Esophagus muscularis mucosa (tissue), 4 donors: Measurements from ENCODE around the gene ASTN2. TPM values are rescaled to one million over a fixed set of nuclear protein-coding genes. Genes with fewer than 3 reads are reported as not detected.

Source experiments
- DNase-seq: peaks from one replicate; pipeline ENCODE4 v3.0.0-alpha.2; 2017; ENCODE audit errors: extremely low spot score
- H3K27ac ChIP-seq, 4 donors: fragments of 200-600 bp; sonication (generic); replicated peaks in 1 of 4; 1 replicate in 3 of 4; 2 replicates in 1 of 4; pipeline ENCODE4 v1.5.1; 2016 to 2019; ENCODE audit warnings: mild to moderate bottlenecking in 1 of 4
- H3K27me3 ChIP-seq, 4 donors: fragments of 200-600 bp; sonication (generic); one replicate each; pipeline versions ENCODE4 v1.5.1 to v1.6.0; 2016 to 2019
- H3K36me3 ChIP-seq, 4 donors: fragments of 200-600 bp; sonication (generic); one replicate each; pipeline ENCODE4 v1.5.1; 2016 to 2019
- H3K4me1 ChIP-seq, 4 donors: fragments of 200-600 bp; sonication (generic); one replicate each; pipeline ENCODE4 v1.5.1; 2016 to 2019
- H3K4me3 ChIP-seq, 4 donors: fragments of 200-600 bp; sonication (generic); 1 replicate in 2 of 4; 2 replicates in 2 of 4; pipeline ENCODE4 v1.5.1; 2016 to 2019; ENCODE audit warnings: mild to moderate bottlenecking in 4 of 4, moderate library complexity in 1 of 4
- H3K9me3 ChIP-seq, 4 donors: fragments of 200-600 bp; sonication (generic); 1 replicate in 3 of 4; 2 replicates in 1 of 4; pipeline ENCODE4 v1.5.1; 2016 to 2019
- EP300 ChIP-seq: sonication (generic); formaldehyde crosslinking; IDR thresholded peaks from one replicate; pipeline ENCODE4 v1.6.1; 2017; ENCODE audit warnings: antibody characterized with exemption
- POLR2A ChIP-seq: fragments of 450-650 bp; IDR thresholded peaks from one replicate; pipeline ENCODE4 v1.6.1; 2017; ENCODE audit warnings: antibody characterized with exemption, moderate library complexity, mild to moderate bottlenecking, low read depth
- POLR2AphosphoS5 ChIP-seq, 2 donors: sonication (generic); formaldehyde crosslinking; IDR thresholded peaks; one replicate each; pipeline ENCODE4 v1.6.1; 2017; ENCODE audit warnings: antibody characterized with exemption in 2 of 2
- WGBS: methylation state at CpG from one replicate; pipeline ENCODE4 v1.1.5; 2018; 5-methylcytosine and 5-hydroxymethylcytosine counted together
- intact Hi-C: fragments of 100-400 bp; cut with DNase I; formaldehyde crosslinking; loops from one replicate; pipeline ENCODE4 v1.15.1; 2023
- total RNA-seq, 4 donors: library from RNA; depleted of rRNA; stranded (reverse); fragments of >200 nt; gene quantifications; one replicate each; pipeline versions ENCODE4 v1.1.0 to v1.2.1, GENCODE V29; 2016
- TF ChIP-seq, protein P1 (sequence below), 3 experiments: fragments of 200-600 bp in 2 of 3; fragments of 450-650 bp in 1 of 3; sonication (generic) in 2 of 3; IDR thresholded peaks; one replicate each; pipeline ENCODE4 v1.5.1; 2017 to 2019; ENCODE audit warnings: antibody characterized with exemption in 3 of 3, mild to moderate bottlenecking in 2 of 3, moderate library complexity in 1 of 3

The ASTN2 gene
- total RNA-seq, 4 donors from 2014 or later: 4.2 to 6.9 (median 5.5) TPM

DNA sequence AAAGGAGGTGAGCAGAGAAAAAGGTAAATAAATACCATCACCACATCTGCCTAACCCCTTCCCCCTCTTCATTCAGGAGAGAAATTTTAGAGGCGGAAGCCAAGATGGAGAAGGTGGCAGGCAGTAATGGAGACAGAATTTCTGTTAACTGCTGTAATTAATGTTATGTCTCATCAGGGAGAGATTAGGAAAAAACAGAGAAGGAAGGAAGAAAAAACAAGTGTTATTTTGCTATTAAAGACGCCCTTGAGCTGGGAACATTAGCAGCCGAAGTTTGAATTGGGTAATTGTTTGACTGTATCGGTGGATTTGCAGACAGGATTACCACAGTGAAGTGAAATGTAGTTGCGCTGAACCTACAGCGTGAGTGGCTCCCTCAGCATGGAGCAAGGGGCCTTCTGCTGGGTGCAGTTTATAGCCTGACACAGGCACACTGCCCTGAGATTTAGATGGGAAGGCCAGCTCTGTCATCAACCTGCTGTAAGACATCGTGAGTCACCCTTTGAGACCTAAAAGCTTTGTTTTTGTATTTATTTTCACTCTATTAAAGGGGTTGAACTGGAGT is 136.3 kb downstream of the ASTN2 start:
- H3K27me3 ChIP-seq: no peaks in the 10 kb centered on the region
- H3K4me3 ChIP-seq: no peak overlapping the region
- no peak for DNase-seq
- no peaks in the 10 kb centered on the region for H3K9me3 ChIP-seq
- no peak overlapping the region for H3K27ac ChIP-seq
- WGBS: 56% methylated on average over 7 of the region's 7 CpGs
- H3K36me3 ChIP-seq: no peaks in the 10 kb centered on the region
- TF ChIP-seq EP300 (no peak), POLR2A (no peak), POLR2AphosphoS5 (IDR thresholded peaks at IDR 0.05) (no peak)
- TF ChIP-seq, protein P1, sequence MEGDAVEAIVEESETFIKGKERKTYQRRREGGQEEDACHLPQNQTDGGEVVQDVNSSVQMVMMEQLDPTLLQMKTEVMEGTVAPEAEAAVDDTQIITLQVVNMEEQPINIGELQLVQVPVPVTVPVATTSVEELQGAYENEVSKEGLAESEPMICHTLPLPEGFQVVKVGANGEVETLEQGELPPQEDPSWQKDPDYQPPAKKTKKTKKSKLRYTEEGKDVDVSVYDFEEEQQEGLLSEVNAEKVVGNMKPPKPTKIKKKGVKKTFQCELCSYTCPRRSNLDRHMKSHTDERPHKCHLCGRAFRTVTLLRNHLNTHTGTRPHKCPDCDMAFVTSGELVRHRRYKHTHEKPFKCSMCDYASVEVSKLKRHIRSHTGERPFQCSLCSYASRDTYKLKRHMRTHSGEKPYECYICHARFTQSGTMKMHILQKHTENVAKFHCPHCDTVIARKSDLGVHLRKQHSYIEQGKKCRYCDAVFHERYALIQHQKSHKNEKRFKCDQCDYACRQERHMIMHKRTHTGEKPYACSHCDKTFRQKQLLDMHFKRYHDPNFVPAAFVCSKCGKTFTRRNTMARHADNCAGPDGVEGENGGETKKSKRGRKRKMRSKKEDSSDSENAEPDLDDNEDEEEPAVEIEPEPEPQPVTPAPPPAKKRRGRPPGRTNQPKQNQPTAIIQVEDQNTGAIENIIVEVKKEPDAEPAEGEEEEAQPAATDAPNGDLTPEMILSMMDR (IDR thresholded peaks at IDR 0.05): no peak
- no peaks in the 10 kb centered on the region for H3K4me1 ChIP-seq
- intact Hi-C loops: no loop called here

DNA sequence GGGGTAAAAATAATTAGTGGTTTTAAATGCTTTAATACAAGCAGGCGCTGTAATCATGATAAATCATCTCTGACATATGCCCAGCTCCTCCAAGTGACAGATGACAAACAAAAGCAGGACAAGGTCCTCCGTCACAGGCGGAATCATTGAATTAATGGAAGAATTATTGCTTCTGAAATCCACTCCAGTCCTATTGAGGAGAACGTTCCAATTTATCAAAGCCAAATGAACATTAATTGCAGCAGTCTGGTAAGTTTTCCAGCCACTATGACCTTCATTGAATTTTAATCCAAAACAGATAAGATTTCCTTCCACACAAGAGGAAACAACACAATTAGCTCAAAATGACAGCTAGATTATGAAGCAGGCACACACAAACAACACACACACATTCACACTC is 136.8 kb downstream of the ASTN2 start:
- Histone ChIP-seq H3K4me3 (no peak overlapping the region), H3K4me1 (no peaks in the 10 kb centered on the region), H3K36me3 (no peaks in the 10 kb centered on the region), H3K27ac (no peak overlapping the region), H3K27me3 (no peaks in the 10 kb centered on the region), H3K9me3 (no peaks in the 10 kb centered on the region)
- 49% methylated on average over 4 of the region's 4 CpGs for WGBS
- no peak for TF ChIP-seq POLR2A
- TF ChIP-seq EP300: no peak
- TF ChIP-seq, protein P1 (IDR thresholded peaks at IDR 0.05): no peak
- TF ChIP-seq POLR2AphosphoS5 (IDR thresholded peaks at IDR 0.05): no peak
- no peak for DNase-seq
- intact Hi-C loops: no loop called here

DNA sequence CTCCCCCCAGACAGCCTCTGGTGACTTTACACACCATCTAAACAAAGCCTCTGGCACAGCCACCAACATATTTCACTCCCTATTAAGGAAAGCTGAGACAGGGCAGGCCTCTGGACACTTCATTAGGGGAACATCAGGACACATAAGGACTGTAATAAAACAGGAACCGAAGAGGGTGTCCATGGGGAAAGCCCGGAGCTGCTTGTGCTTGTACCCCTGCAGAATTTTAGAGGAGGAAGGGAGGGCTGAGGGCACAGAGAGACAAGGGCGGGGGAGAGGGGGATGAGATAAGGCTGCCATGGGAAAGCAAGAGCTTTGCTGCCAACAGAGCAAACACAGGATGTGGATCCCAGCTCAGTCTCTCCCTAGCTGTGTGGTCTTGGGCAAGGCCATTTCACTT is 138.4 kb downstream of the ASTN2 start:
- 79% methylated on average over 3 of the region's 3 CpGs for WGBS
- no peak for DNase-seq
- H3K4me3 ChIP-seq: no peak overlapping the region
- no peaks in the 10 kb centered on the region for H3K4me1 ChIP-seq
- no peak overlapping the region for H3K27ac ChIP-seq
- intact Hi-C loops: no loop called here
- no peak for TF ChIP-seq POLR2AphosphoS5 (IDR thresholded peaks at IDR 0.05)
- TF ChIP-seq, protein P1 (IDR thresholded peaks at IDR 0.05): no peak
- no peaks in the 10 kb centered on the region for H3K36me3 ChIP-seq
- H3K27me3 ChIP-seq: no peaks in the 10 kb centered on the region
- H3K9me3 ChIP-seq: no peaks in the 10 kb centered on the region

DNA sequence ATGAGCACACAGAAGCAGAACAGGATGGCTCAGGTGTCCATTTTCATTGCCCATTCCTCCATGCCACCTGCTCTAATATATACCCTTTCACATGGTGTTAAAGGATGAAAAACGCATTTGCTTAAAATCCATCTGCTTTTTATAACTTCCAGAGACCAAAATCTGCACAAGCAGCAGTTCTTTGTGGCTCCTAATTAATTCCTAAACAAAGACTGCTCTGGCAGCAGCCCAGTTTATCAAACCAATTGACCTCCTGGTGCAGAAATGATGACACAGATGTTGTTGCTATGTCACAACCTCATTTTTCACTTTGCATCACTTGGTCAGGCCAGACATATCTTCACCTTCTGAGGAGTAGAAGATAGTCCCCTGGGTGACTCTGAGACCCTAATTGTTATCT is 141.2 kb downstream of the ASTN2 start:
- Histone ChIP-seq H3K4me3 (no peak overlapping the region), H3K27ac (no peak overlapping the region), H3K4me1 (no peaks in the 10 kb centered on the region), H3K27me3 (no peaks in the 10 kb centered on the region), H3K9me3 (no peaks in the 10 kb centered on the region), H3K36me3 (no peaks in the 10 kb centered on the region)
- DNase-seq: no peak
- 82% methylated on average over 1 of the region's 1 CpG for whole genome bisulfite sequencing
- intact Hi-C loops: no loop called here
- no peak for TF ChIP-seq POLR2A
- no peak for TF ChIP-seq EP300
- TF ChIP-seq POLR2AphosphoS5 (IDR thresholded peaks at IDR 0.05): no peak
- TF ChIP-seq, protein P1 (IDR thresholded peaks at IDR 0.05): no peak

DNA sequence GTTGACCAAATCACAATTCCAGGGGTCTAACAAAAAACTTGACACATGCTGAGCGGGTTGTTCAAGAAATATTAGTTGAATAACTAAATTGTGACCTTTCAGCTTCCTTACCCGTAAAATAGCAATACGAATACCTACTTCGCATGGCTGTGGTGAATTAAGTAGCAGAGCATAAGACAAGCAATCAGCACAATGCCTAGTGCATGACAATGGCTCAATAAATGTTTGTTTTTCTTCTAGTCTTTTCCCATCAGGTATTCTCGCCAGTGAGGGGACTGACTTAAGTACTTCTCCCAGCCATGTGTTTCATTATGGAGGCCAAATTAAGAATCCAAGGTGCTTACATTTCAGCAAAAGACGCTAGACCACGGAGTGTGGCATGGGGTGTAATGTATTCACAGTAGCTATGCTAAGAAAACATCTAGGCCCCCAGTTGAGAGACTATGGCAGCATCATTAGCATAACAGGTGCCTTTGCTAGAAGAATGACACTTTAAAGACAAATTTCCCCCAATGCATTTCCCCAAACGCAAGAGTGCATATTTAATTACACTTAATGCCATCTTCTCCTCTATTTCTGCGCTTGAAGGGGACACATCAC is 145.9 kb downstream of the ASTN2 start:
- TF ChIP-seq, protein P1 (IDR thresholded peaks at IDR 0.05): no peak
- TF ChIP-seq EP300 (no peak), POLR2AphosphoS5 (IDR thresholded peaks at IDR 0.05) (no peak), POLR2A (no peak)
- 77% methylated on average over 9 of the region's 9 CpGs for WGBS
- Histone ChIP-seq H3K27me3 (no peaks in the 10 kb centered on the region), H3K27ac (no peak overlapping the region), H3K9me3 (no peaks in the 10 kb centered on the region), H3K4me3 (no peak overlapping the region), H3K36me3 (no peaks in the 10 kb centered on the region), H3K4me1 (no peaks in the 10 kb centered on the region)
- intact Hi-C loops: no loop called here
- no peak for DNase-seq
